Eye (tissue), 1 donor: ENCODE measurements around the gene PTPN2.
"Not testable (repeated sequence)": the region's sequence is repeated elsewhere in the genome, so short reads cannot be mapped to it uniquely, and the experiment has no call there.

Experiments used
- DNase-seq: peaks from one replicate; pipeline ENCODE4 v3.0.0-alpha.2; 2015

The PTPN2 gene

GRCh38 chr18:12820506-12820905 lies 63.5 kb downstream of the PTPN2 start:
- DNase-seq: no peak

GRCh38 chr18:12819841-12820240 lies 64.2 kb downstream of the PTPN2 start:
- DNase-seq: no peak

GRCh38 chr18:12819322-12819721 lies 64.7 kb downstream of the PTPN2 start:
- no peak for DNase-seq

- no peak for DNase-seq
Observed at GRCh38 chr18:12818243-12818642, 65.8 kb downstream of the PTPN2 start.

- DNase-seq: no peak
Observed at GRCh38 chr18:12816451-12816850, 67.6 kb downstream of the PTPN2 start.

- DNase-seq: no peak
Observed at GRCh38 chr18:12811191-12811950, 72.7 kb downstream of the PTPN2 start.

- DNase-seq: no peak
Observed at GRCh38 chr18:12803069-12803936, 80.7 kb downstream of the PTPN2 start.

- DNase-seq: no peak
Observed at GRCh38 chr18:12802538-12802937, 81.5 kb downstream of the PTPN2 start.

- DNase-seq: no peak
Observed at GRCh38 chr18:12796448-12796847, 87.6 kb downstream of the PTPN2 start.

GRCh38 chr18:12791610-12792009 lies 92.4 kb downstream of the PTPN2 start:
- DNase-seq: no peak

GRCh38 chr18:12786669-12787068 lies 97.4 kb downstream of the PTPN2 start:
- DNase-seq: no peak

- no peak for DNase-seq
Observed at GRCh38 chr18:12783524-12783923, 100.5 kb downstream of the PTPN2 start.

GRCh38 chr18:12782521-12782920 lies 101.5 kb downstream of the PTPN2 start:
- DNase-seq: no peak

GRCh38 chr18:12779456-12779855 lies 104.6 kb downstream of the PTPN2 start:
- no peak for DNase-seq

- DNase-seq: no peak
Observed at GRCh38 chr18:12779043-12779442, 105.0 kb downstream of the PTPN2 start.

- DNase-seq: no peak
Observed at GRCh38 chr18:12777500-12777944, 106.5 kb downstream of the PTPN2 start.

GRCh38 chr18:12776821-12777471 lies 107.1 kb downstream of the PTPN2 start:
- no peak for DNase-seq

- not testable (repeated sequence) for DNase-seq
Observed at GRCh38 chr18:12776415-12776814, 107.6 kb downstream of the PTPN2 start.

GRCh38 chr18:12774982-12775381 lies 109.1 kb downstream of the PTPN2 start:
- no peak for DNase-seq

GRCh38 chr18:12773369-12773768 lies 110.7 kb downstream of the PTPN2 start:
- no peak for DNase-seq

- DNase-seq: no peak
Observed at GRCh38 chr18:12772111-12772510, 111.9 kb downstream of the PTPN2 start.

GRCh38 chr18:12770469-12771219 lies 113.4 kb downstream of the PTPN2 start:
- DNase-seq: no peak
